ENCODE results near the gene TNFRSF12A.

TNFRSF12A gene

GRCh38 chr16:3035972-3036725 lies 16.0 kb downstream of the TNFRSF12A start:
- H3K9me2 ChIP-seq (replicated peaks; ENCODE audit: low read depth, low read length): no peaks in the 10 kb centered on the region
- no peaks in the 10 kb centered on the region for H3K36me3 ChIP-seq (ENCODE audit: insufficient read depth, low read length)
- no peak overlapping the region for H3K4me3 ChIP-seq (ENCODE audit: low read length, poor library complexity, severe bottlenecking)
- no peak overlapping the region for H3K9ac ChIP-seq (ENCODE audit: low read depth, low read length, poor library complexity, severe bottlenecking)
- H2AFZ ChIP-seq (ENCODE audit: low read length): no peak overlapping the region
- no peaks in the 10 kb centered on the region for H3K9me3 ChIP-seq (ENCODE audit: insufficient read depth, low read depth, low read length)
- no peaks in the 10 kb centered on the region for H3K79me2 ChIP-seq (ENCODE audit: insufficient read depth, low read length)
- H3K4me1 ChIP-seq (ENCODE audit: insufficient read depth, low read length, poor library complexity, severe bottlenecking): no peaks in the 10 kb centered on the region
- H3F3A ChIP-seq (ENCODE audit: low read depth): no peaks in the 10 kb centered on the region
- H3K27me3 ChIP-seq (ENCODE audit: insufficient read depth, low read length, poor library complexity, severe bottlenecking): no peaks in the 10 kb centered on the region
- TF ChIP-seq, protein P1, sequence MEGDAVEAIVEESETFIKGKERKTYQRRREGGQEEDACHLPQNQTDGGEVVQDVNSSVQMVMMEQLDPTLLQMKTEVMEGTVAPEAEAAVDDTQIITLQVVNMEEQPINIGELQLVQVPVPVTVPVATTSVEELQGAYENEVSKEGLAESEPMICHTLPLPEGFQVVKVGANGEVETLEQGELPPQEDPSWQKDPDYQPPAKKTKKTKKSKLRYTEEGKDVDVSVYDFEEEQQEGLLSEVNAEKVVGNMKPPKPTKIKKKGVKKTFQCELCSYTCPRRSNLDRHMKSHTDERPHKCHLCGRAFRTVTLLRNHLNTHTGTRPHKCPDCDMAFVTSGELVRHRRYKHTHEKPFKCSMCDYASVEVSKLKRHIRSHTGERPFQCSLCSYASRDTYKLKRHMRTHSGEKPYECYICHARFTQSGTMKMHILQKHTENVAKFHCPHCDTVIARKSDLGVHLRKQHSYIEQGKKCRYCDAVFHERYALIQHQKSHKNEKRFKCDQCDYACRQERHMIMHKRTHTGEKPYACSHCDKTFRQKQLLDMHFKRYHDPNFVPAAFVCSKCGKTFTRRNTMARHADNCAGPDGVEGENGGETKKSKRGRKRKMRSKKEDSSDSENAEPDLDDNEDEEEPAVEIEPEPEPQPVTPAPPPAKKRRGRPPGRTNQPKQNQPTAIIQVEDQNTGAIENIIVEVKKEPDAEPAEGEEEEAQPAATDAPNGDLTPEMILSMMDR (conservative IDR thresholded peaks at IDR 0.05; ENCODE audit: low read length): no peak
- TF ChIP-seq EZH2phosphoT487 (IDR thresholded peaks at IDR 0.05; ENCODE audit: borderline replicate concordance): no peak
- H3K4me2 ChIP-seq (ENCODE audit: low read depth, low read length, poor library complexity, severe bottlenecking): no peak overlapping the region
- no peaks in the 10 kb centered on the region for H4K20me1 ChIP-seq (ENCODE audit: insufficient read depth, low read length, poor library complexity, severe bottlenecking)

- Histone ChIP-seq H3K79me2 (ENCODE audit: insufficient read depth, low read length) (no peaks in the 10 kb centered on the region), H4K20me1 (ENCODE audit: insufficient read depth, low read length, poor library complexity, severe bottlenecking) (no peaks in the 10 kb centered on the region), H3K4me1 (ENCODE audit: insufficient read depth, low read length, poor library complexity, severe bottlenecking) (no peaks in the 10 kb centered on the region), H2AFZ (ENCODE audit: low read length) (no peak within 1 kb of the TSS), H3K27me3 (ENCODE audit: insufficient read depth, low read length, poor library complexity, severe bottlenecking) (no peaks in the 10 kb centered on the region), H3K9me3 (ENCODE audit: insufficient read depth, low read depth, low read length) (no peaks in the 10 kb centered on the region), H3K4me3 (ENCODE audit: low read length, poor library complexity, severe bottlenecking) (no peak within 1 kb of the TSS), H3K9me2 (replicated peaks; ENCODE audit: low read depth, low read length) (no peaks in the 10 kb centered on the region), H3K9ac (ENCODE audit: low read depth, low read length, poor library complexity, severe bottlenecking) (no peak within 1 kb of the TSS), H3K4me2 (ENCODE audit: low read depth, low read length, poor library complexity, severe bottlenecking) (no peak within 1 kb of the TSS), H3K36me3 (ENCODE audit: insufficient read depth, low read length) (no peaks in the 10 kb centered on the region), H3F3A (ENCODE audit: low read depth) (no peaks in the 10 kb centered on the region)
- no peak for TF ChIP-seq EZH2phosphoT487 (IDR thresholded peaks at IDR 0.05; ENCODE audit: borderline replicate concordance)
- TF ChIP-seq, protein P1 (conservative IDR thresholded peaks at IDR 0.05; ENCODE audit: low read length): no peak
Measured at GRCh38 chr16:3036726-3037315, 16.7 kb downstream of the TNFRSF12A start, which contains the start of gene BICDL2. TSS of gene BICDL2 (minus strand) at chr16:3036944. CDS start at chr16:3035496, 1,448 bp downstream.

DNA sequence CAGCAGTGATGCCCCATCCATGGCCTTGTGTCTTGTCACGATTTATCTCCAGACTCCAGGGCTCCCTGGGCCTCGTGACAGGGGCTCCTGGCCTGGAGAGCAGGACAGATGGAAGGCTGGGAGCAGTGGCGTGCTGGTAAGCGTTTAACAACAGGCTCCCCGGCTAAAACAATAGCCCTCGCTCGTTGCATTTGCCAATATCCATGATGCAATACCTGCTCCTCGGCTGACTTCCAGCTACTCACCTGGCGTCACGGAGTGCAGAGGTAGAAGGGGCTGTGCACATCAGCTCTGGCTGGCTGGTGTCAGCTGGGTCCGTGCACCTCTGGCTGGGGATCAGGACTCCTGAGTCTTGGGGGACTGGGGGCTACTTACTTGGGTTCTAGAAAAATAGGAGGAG lies 18.1 kb downstream of the TNFRSF12A start:
- no peak for TF ChIP-seq EZH2phosphoT487 (IDR thresholded peaks at IDR 0.05; ENCODE audit: borderline replicate concordance)
- TF ChIP-seq, protein P1 (conservative IDR thresholded peaks at IDR 0.05; ENCODE audit: low read length): no peak
- no peaks in the 10 kb centered on the region for H3K9me2 ChIP-seq (replicated peaks; ENCODE audit: low read depth, low read length)
- no peaks in the 10 kb centered on the region for H3K9me3 ChIP-seq (ENCODE audit: insufficient read depth, low read depth, low read length)
- H3F3A ChIP-seq (ENCODE audit: low read depth): no peaks in the 10 kb centered on the region
- H3K27me3 ChIP-seq (ENCODE audit: insufficient read depth, low read length, poor library complexity, severe bottlenecking): no peaks in the 10 kb centered on the region
- no peaks in the 10 kb centered on the region for H3K36me3 ChIP-seq (ENCODE audit: insufficient read depth, low read length)
- no peak overlapping the region for H3K4me3 ChIP-seq (ENCODE audit: low read length, poor library complexity, severe bottlenecking)
- no peaks in the 10 kb centered on the region for H4K20me1 ChIP-seq (ENCODE audit: insufficient read depth, low read length, poor library complexity, severe bottlenecking)
- H3K4me1 ChIP-seq (ENCODE audit: insufficient read depth, low read length, poor library complexity, severe bottlenecking): no peaks in the 10 kb centered on the region
- no peaks in the 10 kb centered on the region for H3K79me2 ChIP-seq (ENCODE audit: insufficient read depth, low read length)
- no peak overlapping the region for H3K9ac ChIP-seq (ENCODE audit: low read depth, low read length, poor library complexity, severe bottlenecking)
- no peak overlapping the region for H2AFZ ChIP-seq (ENCODE audit: low read length)
- no peak overlapping the region for H3K4me2 ChIP-seq (ENCODE audit: low read depth, low read length, poor library complexity, severe bottlenecking)
